GM18511 (cell line): ENCODE data around the gene PSORS1C1.
"Not testable (repeated sequence)": the region's sequence is repeated elsewhere in the genome, so short reads cannot be mapped to it uniquely, and the experiment has no call there.

ENCODE experiments used
- ATAC-seq: cut with Tn5 transposase; IDR thresholded peaks from one replicate; pipeline ENCODE4 v1.9.1; 2021; ENCODE audit warnings: mild to moderate bottlenecking, moderate library complexity; ENCODE audit not compliant: unreplicated experiment

The PSORS1C1 gene

GRCh38 chr6:31157513-31158139 is 43.0 kb downstream of the PSORS1C1 start, which contains the start of gene CCHCR1:
Gene CCHCR1, minus strand, starts transcription at chr6:31157802. Its CDS starts 202 bp downstream, at chr6:31157600.
- ATAC-seq, result peak; percentile 14

GRCh38 chr6:31158140-31158862 is 43.7 kb downstream of the PSORS1C1 start, which contains the start of gene TCF19:
Gene TCF19, plus strand, starts transcription at chr6:31158589. Its CDS starts 881 bp downstream, at chr6:31159470.
- peak; percentile 90 for ATAC-seq

GRCh38 chr6:31158863-31159855 is 44.6 kb downstream of the PSORS1C1 start:
- ATAC-seq, result no peak

GRCh38 chr6:31161216-31162126 is 46.9 kb downstream of the PSORS1C1 start:
- no peak for ATAC-seq

- ATAC-seq, result no peak
These were observed 48.0 kb downstream of the PSORS1C1 start for GRCh38 chr6:31162463-31163165.

- ATAC-seq, result no peak
These were observed 49.3 kb downstream of the PSORS1C1 start for GRCh38 chr6:31163922-31164321.

GRCh38 chr6:31164475-31165063 is 50.0 kb downstream of the PSORS1C1 start:
- not testable (repeated sequence) for ATAC-seq

GRCh38 chr6:31165064-31165832 is 50.6 kb downstream of the PSORS1C1 start:
- peak; percentile 91 for ATAC-seq

GRCh38 chr6:31165986-31166385 is 51.4 kb downstream of the PSORS1C1 start:
- no peak for ATAC-seq

GRCh38 chr6:31168606-31169005 is 54.0 kb downstream of the PSORS1C1 start:
- no peak for ATAC-seq

- ATAC-seq, result no peak
These were observed 54.7 kb downstream of the PSORS1C1 start for GRCh38 chr6:31169123-31169857.

GRCh38 chr6:31169858-31170599 is 55.4 kb downstream of the PSORS1C1 start:
- not testable (repeated sequence) for ATAC-seq

- ATAC-seq, result no peak
These were observed 55.9 kb downstream of the PSORS1C1 start, which contains the start of gene POU5F1 for GRCh38 chr6:31170600-31170881. Gene POU5F1, minus strand, starts transcription at chr6:31170682. Its CDS starts 62 bp downstream, at chr6:31170620.

- no peak for ATAC-seq
These were observed 56.5 kb downstream of the PSORS1C1 start for GRCh38 chr6:31170987-31171671.

- no peak for ATAC-seq
These were observed 57.6 kb downstream of the PSORS1C1 start for GRCh38 chr6:31171931-31172905.
